Measurements from ENCODE around the gene TMEM214. TPM values are rescaled to one million over a fixed set of nuclear protein-coding genes. Genes with fewer than 3 reads are reported as not detected.

The TMEM214 gene
- total RNA-seq (10 to 100 TPM; 24.7 to 53.4 (median 28.0) TPM), polyA plus RNA-seq (10 to 100 TPM; 41.5 to 48.6 TPM)
- long read RNA-seq, donor 1, transcript TMEM214-201 (17 exons, 2,990 nt), result major isoform, 8 of 39 reads
- long read RNA-seq, donor 1, partial matches to known transcripts, result 1 of 39 reads
- long read RNA-seq, donor 1, other reads (novel, unspliced or antisense), result 29 of 39 reads
- long read RNA-seq, donor 2, transcript TMEM214-201 (17 exons, 2,990 nt), result major isoform, 7 of 45 reads
- long read RNA-seq, donor 2, partial matches to known transcripts, result 4 of 45 reads
- long read RNA-seq, donor 2, other reads (novel, unspliced or antisense), result 34 of 45 reads
- long read RNA-seq, donor 3, partial matches to known transcripts, result 4 of 7 reads
- long read RNA-seq, donor 3, other reads (novel, unspliced or antisense), result 1 of 7 reads

- peaks cover 0 to 35% (median 24%) of the 10 kb centered on the region in 9 donors for H3K4me1 ChIP-seq
- H3K27ac ChIP-seq, result peak within 1 kb of the TSS; percentile 76 to 96 (median 88)
- H3K9me3 ChIP-seq, result no peaks in the 10 kb centered on the region
- ATAC-seq (peak; percentile 97 to 99 (median 98)), DNase-seq (peak; percentile 89 to 92)
- intact Hi-C loops (cut with DNase I), result loop anchor here in 7 of 10 donors (2.0 to 10.0 kb wide), 4 partner anchors 50 to 55 kb away; partner anchors contain the start of gene KHK (in 5 of the 7)
- TF ChIP-seq CTCF (IDR thresholded peaks at IDR 0.05), result peak in 1 of 9 donors; percentile 19
- H3K4me3 ChIP-seq, result peak within 1 kb of the TSS; percentile 68 to 97 (median 86)
- WGBS, 2 donors, result 1% methylated on average over 71 to 76 of the region's 76 CpGs
- peaks cover 0 to 47% (median 22%) of the 10 kb centered on the region in 9 donors for H3K36me3 ChIP-seq
- H3K27me3 ChIP-seq, result no peaks in the 10 kb centered on the region
These were observed at the start of gene TMEM214 for GRCh38 chr2:27032495-27033252. TMEM214 (plus strand) TSS chr2:27032965; CDS start chr2:27033016, 51 bp downstream.

GRCh38 chr2:26983746-26984145 is 49.0 kb upstream of the TMEM214 start:
- no peak overlapping the region for H3K4me3 ChIP-seq
- H3K4me1 ChIP-seq, result peaks cover 0 to 23% (median 17%) of the 10 kb centered on the region in 9 donors
- WGBS, 2 donors, result 77 to 90% methylated on average over 3 of the region's 3 CpGs
- no peaks in the 10 kb centered on the region for H3K36me3 ChIP-seq
- intact Hi-C loops (cut with DNase I), result no loop called here
- DNase-seq (no peak), ATAC-seq (no peak)
- no peak overlapping the region for H3K27ac ChIP-seq
- H3K27me3 ChIP-seq, result no peaks in the 10 kb centered on the region
- no peak for TF ChIP-seq CTCF (IDR thresholded peaks at IDR 0.05)
- H3K9me3 ChIP-seq, result no peaks in the 10 kb centered on the region

- intact Hi-C loops (cut with DNase I), result no loop called here
- no peaks in the 10 kb centered on the region for H3K36me3 ChIP-seq
These were observed 47.0 kb upstream of the TMEM214 start for GRCh38 chr2:26985807-26986206.

More at GRCh38 chr2:26985807-26986206, 47.0 kb upstream of the TMEM214 start:
- no peak for TF ChIP-seq CTCF (IDR thresholded peaks at IDR 0.05)
- no peak for DNase-seq
- Histone ChIP-seq H3K9me3 (no peaks in the 10 kb centered on the region), H3K27ac (no peak overlapping the region), H3K27me3 (no peaks in the 10 kb centered on the region), H3K4me3 (no peak overlapping the region), H3K4me1 (peaks cover 0 to 16% (median 13%) of the 10 kb centered on the region in 9 donors)
- WGBS, 2 donors, result 95% methylated on average over 4 of the region's 4 CpGs
- no peak for ATAC-seq
